Stimulated activated CD8-positive, alpha-beta memory T cell treated with anti-CD3 and anti-CD28 coated beads, Interleukin-7, amount 100 ng/mL, for 1 hour (primary cell): ENCODE data around the gene STRIT1.
"Not testable (repeated sequence)": the region's sequence is repeated elsewhere in the genome, so short reads cannot be mapped to it uniquely, and the experiment has no call there.

Source experiments
- DNase-seq, 2 donors: peaks; one replicate each; pipeline ENCODE4 v3.0.0-alpha.2; 2020; ENCODE audit warnings: low read depth in 2 of 2

Gene STRIT1

DNA sequence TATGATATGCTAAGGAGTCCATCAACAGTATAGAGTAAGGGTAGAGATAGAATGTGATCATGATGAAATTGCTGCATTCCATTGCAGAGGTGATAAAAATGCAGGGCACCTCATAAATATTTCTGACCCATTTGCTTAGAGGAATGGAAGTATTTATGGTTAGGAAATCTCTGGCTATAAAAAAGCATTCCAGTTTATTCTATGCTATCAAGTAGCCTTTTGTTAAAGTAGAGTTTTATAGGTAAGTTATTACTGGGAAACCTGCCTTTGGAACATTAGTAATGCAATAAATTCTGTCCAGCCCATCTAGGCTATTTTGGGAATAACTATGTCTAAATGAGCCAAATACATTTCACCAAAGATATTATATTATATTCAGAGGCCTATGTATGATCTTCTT is 19.8 kb upstream of the STRIT1 start:
- DNase-seq, result no peak

DNA sequence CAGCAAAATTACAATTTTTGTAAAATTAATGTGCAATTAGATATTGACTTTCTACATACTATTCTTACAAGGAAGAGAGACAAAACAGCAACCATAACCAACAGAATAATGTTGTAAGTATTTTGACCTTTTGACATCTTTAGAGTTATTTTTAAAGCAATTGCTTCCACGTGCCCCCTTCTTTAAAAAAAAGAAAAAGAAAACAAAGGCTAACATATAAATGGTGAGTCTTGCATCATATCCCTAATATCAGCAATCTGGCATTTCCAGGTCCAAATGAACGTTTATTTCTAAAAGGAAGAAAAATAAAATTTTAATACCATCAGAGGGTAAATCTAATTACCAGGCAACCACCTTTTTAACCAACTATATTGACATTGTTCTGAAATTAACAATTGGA is 19.3 kb upstream of the STRIT1 start:
- no peak for DNase-seq

DNA sequence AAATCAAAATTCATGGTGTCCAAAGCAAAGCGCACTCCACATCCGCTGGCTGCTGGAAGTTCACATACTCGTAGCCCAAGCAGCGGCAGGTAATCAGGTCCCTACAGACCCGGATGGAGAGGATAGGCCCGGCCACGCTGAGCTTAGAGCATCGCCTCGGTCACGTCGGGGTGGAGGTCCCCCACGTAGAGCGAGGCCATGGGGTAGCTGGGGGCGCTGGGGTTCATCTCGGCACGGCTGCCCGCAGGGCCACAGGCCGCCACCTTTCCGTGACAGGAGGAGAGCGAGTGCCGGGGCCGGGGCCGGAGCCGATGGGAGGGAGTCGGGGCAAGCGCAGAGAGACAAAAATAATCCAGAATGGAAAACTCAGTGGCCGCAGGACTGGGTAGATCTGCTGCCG is 16.1 kb upstream of the STRIT1 start:
- DNase-seq, result no peak

DNA sequence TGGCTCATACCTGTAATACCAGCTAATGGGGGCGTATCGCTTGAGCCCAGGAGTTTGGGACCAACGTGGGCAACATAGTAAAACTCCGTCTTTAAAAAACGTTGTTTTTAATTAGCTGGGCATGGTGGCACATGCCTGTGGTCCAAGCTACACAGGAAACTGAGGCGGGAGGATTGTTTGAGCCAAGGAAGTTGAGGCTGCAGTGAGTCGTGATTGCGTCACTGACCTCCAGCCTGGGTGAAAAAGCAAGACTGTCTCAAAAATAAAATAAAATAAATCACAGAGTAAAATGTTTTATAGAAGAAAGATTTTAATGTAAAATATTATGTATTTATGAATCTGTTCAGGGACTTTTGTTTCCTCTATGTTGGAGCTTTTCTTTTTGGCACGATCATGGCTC is 15.3 kb upstream of the STRIT1 start:
- DNase-seq, result no peak

DNA sequence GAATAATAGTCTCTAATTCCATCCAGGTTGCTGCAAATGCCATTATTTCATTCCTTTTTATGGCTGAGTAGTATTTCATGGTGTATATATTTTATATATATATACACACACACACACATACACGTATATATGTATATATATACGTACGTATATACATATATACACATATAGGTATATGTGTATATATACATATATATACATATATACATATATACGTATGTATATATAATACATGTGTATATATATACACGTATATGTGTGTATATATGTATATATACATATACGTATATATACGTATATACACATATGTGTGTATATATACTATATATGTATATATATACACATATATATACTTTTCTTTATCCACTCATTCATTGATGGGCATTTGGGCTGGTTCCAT is 13.7 kb upstream of the STRIT1 start:
- DNase-seq, result no peak

DNA sequence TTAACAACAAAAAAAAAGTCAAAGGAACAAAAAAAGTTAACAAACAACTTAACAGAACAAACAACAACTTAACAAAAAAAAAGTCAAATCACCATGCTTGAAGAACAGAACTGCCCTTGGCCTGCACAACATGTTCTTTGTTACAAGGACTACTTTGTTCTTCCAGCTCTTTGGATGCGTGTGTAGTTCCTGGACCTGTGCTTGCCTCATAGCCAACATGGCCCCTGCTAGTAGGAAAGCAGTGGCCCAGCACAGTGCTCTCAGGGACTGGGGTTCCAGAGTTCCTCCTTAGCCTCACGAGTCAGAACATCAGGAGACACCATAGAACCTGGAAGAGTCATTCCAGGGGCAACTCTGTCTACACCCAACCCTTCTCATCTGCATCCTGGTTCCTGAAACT is 10.9 kb upstream of the STRIT1 start:
- no peak for DNase-seq

DNA sequence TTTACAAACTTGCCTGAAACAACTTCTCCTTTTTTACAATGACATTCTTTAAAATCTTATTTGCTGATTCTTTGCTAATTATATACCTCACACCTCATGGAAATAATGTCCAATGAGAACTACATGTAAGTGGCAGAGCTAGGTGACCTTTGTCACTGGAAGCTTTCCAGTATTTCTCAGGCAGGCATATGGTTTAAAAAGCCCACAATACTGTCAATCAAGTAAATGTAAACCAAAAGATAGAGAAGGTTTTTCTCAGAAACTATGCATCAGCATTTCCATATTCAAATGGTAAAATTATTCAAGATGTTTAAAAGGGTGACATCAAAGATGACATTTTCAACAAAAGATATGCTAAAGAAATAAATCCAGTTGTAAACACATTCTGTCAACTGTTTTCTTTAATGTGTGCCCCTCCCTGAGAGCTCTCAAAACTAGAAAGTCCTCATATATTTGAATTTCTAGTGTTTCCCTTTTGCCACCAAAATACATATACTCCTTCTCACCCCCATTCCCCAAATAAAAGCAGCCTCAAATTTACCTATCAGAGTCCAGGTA is 10.1 kb upstream of the STRIT1 start:
- no peak for DNase-seq

DNA sequence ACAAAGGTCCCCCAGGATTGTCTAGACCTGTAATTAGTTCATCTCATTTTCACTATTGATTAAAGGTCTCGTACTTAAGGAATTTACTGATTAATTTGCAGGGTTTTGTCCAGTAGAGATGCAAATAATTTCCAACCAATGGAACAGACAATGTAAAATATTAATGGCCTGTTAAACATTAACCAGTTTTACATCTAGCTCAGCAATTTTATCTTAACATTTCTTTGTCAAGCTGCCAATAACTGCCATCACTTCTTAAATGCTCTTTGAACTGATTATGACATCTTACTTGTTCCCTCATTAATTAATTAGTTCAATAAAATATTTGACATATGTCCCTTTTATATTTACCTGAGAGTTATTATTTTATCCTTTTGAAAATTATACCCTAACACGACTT is 9.4 kb upstream of the STRIT1 start:
- DNase-seq, result no peak

DNA sequence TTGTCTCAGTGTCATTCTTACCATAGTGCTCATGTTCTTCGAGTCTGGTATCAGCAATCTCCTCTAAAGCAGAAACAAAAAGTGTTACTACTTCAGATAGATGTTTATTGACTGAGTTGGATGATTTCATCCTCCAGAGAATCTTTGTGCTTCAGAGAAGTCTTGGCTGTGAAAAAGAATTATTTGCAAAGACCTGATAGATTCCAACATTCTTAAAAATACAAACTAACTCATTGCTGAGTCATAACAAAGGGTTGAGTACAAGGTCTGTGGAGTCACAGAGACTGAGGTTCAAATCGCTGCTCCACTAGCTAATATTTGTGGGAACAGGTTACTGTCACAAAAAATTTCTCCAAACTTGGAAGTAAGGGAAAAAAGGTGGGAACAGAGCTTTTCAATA is 9.0 kb upstream of the STRIT1 start:
- no peak for DNase-seq

DNA sequence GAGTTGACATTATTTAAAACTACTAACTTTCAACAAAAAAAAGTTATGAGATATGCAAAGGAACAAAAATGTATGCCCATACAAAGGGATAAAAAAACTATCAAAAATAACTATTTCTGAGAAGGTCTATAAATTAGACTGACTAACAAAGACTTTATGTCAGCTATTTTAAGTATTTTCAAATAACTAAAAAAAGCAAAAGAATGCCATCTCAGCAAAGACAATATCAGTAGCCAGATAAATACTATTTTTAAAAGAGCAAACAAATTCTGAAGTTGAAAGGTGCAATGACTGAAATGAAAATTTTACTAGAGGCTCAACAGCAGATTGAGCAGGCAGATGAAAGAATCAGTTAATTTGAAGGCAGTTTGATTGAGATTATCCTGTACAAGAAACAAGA is 3.6 kb upstream of the STRIT1 start:
- no peak for DNase-seq

DNA sequence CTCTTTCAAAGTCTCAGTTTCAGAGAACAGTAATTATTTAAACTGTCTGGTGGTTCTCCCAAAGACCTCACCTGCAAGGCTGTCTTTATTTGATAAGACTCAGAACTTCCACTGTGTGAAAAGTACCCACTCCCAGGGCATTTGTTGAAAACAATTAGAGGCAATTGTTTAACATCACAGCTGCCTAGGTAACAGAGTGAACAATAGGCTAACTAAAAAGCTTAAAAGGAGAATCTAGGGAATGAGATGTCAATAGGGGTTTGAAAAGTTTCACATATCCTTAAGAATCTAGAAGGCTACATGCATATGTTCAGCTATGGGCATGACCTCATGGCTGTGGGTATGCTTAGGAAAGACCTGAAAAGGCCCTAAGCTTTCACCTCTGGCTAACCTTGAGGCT is 2.9 kb upstream of the STRIT1 start:
- DNase-seq, result no peak

DNA sequence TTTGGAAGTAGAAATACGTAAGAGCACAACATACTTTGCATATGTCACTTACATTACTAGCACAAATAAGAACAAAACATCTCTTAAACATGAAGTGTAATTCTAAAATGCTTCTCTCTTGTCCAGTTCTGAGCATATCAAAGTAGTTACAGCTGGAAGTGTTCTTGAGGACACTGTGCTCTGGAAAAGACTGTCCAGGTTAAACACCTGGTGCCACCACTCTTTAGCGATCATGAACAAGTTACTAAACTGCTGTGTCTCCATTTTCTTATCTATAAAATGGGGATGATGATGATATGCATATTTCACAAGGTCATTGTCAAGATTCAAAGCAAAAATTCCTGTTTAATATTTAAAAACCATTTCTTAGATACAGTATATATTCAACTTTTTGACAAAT is 790 bp downstream of the STRIT1 start:
- no peak for DNase-seq

DNA sequence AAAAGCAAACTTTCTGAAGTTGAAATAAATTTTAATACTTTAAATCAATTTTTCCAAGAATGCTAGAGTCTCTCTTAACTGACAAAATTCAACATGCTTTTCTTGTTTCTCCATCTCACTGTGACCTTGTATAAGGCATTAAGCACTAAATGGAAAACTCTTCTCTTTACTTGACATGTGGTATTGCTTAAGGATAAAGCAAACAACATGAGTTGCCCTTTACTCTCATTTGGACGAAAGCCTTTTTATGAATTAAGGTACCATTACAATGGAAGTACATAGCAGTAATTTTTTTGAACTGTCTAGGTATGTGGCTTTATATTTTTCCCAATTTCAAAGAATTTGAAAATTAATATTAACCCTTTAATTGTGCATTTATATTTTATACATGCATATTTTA is 1.4 kb downstream of the STRIT1 start:
- no peak for DNase-seq

DNA sequence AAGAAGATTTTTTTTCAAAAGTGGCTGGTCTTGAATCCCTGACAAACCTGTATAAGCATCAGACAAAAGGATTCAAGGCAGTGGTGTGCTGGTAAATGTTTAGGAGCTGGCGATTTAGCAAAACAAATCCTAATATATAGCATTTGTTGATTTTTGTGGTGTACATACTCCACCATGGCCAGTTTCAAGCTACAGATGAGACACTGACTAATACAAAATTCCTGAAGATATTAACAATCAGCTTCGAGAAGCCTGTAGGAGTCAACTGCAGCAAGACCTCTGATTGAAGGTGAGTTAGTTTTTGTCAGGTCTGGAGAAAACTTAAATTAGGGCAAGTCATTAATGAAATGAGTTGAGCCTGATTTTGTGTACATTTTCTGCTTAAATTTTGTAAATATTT is 6.7 kb downstream of the STRIT1 start:
- DNase-seq, result no peak

DNA sequence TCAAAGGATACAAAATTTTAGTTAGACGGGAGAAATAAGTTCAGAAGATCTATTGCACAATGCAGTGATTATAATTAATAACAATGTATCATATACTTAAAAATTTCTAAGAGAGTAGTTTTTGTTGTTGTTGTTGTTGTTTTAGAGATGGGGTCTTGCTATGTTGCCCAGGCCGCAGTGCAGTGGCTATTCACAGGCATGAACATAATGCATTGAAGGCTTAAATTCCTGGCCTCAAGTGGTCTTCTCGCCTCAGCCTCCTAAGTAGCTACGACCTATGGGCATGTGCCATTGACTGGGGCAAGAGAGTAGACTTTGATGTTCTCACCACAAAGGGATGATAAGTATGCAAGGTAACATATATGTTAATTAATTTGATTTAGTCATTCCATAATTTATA is 7.5 kb downstream of the STRIT1 start:
- no peak for DNase-seq

DNA sequence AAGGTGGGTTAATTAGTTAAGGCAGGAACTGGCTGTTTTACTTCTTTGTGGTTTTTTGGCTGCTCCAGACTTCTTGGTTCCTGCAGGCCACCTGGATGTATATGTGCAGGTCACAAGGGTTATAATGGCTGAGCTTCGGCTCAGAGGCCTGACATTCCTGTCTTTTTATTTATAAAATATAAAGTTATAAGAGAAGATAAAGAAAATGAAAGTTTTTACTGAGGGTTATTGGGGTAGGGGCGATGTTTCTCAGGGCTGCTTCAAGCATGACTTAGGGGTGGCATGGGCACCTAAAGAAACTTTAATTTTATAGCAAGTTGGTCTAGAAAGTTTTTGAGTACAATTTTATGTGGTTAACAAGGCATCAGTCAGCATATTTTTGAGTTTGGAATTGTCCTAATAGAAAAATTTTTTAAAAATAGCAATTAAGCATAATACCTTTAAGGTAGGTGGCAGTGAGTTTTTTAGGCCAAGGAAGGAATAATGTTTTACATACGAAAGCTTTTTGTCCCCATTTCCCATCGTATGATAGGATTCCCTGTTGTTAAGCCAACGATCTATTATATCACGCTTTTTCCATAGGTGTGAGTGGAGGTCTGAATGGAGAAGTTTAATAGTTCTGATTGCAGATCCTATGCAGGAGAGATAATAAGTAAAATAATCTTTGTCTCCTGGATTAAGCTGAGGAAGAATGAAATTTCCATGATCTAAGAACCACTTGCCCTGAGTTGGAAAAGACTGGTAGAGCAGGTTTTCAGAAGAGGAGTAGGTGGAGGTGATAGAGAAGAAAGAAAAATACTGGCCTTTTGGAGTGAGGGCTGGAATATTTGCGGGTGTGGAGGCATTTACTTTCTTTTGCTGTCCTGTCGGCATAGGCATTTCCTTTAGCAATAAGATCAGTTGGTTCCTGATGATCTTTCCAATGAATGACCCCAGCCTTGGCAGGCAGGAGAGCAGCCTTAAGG is 10.1 kb downstream of the STRIT1 start:
- no peak for DNase-seq

DNA sequence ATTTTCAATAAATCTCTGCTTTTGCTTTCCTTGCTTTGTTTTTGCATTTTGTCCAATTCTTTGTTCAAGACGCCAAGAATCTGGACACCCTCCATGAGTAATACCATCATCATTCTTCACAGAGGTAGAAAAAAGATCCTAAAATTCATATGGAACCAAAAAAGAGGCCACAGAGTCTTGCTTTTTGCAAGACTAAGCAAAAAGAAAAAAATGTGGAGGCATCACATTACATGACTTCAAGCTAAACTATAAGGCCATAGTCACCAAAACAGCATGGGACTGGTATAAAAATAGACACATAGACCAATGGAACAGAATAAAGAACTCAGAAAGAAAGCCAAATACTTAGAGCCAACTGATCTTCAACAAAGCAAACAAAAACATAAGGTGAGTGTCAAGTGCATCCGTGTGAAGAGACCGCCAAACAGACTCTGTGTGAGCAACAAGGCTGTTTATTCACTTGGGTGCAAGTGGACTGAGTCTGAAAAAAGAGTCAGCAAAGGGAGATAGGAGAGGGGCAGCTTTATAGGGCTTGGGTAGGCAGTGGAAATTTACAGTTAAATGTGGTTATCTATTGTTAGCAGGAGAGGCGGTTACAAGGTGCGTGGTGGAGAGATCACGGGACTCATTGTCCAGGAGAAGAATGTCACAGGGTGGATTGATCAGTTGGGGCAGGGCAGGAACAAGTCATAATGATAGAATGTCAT is 10.9 kb downstream of the STRIT1 start:
- no peak for DNase-seq

DNA sequence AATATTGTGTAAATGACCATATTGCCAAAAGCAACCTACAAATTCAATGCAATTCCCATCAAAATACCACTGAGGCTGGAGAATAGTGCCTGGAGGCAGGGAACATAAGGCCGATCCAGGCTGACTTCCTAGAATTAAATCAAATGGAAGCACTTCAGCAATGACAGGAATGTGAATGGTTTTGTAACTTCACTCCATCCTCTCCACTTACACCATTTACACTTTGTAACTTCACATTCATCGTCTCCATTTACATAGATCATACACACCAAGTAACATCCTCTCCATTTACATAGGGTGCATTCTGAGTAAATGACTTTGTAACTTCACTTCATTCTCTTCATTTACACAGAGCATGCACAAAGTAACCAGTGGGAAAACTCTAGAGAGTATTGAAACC is 11.6 kb downstream of the STRIT1 start:
- DNase-seq, result no peak

DNA sequence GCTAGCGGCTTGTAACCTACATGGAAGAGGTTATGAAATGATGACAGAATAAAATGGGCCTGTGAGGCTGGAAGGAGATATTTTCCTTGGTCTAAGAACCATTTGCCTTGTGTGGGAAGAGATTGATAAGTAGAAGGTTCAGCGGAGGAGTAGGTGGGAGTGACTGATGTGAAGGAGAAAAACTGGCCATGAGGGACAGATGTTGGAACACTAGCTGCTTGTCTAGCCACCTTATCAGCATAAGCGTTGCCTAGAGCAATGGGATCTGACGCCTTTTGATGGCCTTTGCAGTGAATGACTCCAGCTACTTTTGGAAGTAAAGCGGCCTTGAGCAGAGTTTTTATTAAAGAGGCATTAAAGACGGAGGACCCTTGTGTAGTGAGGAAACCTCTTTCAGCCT is 17.4 kb downstream of the STRIT1 start:
- not testable (repeated sequence) for DNase-seq

DNA sequence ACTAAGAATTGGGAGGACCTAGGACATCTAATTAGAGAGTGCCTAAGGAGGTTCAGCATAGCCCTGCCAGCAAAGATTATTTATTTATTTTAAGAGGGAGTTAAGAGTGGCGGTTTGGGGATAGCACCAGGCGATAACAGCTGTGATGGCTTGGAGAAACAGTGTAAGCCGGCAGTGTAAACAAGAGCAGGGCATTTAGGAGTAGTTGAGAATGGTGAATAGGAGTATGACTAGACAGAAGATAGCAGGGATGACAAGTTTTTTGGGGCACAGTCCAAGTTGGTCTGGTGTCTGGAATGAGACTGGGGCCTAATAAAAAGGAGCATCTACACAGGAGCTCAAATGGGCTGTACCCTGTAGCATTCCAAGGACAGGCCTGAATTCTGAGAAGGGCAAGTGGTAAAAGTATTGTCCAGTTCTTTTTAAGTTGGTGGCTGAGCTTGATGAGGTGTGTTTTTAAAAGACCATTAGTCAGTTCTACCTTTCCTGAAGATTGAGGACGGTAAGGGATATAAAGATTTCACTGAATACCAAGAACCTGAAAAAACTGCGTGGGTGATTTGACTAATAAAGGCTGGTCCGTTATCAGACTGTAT is 18.2 kb downstream of the STRIT1 start:
- DNase-seq, result not testable (repeated sequence)

DNA sequence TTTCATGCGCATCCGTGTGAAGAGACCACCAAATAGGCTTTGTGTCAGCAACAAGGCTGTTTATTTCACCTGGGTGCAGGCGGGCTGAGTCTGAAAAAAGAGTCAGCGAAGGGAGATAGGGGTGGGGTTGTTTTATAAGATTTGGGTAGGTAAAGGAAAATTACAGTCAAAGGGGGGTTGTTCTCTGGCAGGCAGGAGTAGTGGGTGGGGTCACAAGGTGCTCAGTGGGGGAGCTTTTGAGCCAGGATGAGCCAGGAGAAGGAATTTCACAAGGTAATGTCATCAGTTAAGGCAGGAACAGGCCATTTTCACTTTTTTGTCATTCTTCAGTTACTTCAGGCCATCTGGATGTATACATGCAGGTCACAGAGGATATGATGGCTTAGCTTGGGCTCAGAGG is 19.0 kb downstream of the STRIT1 start:
- not testable (repeated sequence) for DNase-seq

DNA sequence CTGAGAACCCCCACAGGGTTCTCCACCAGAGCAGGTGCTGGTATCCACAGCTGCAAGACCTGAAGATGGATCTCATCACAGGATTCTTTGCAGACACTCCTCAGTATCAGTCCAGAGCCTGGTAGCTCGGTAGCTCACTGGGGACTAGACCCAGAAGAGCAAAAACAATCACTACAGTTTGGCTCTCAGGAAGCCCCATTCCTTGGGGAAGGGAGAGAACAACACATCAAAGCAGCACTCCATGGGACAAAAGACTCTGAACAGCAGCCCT is 22.2 kb downstream of the STRIT1 start:
- no peak for DNase-seq
